ENCODE measurements around the gene NRCAM. TPM values are rescaled to one million over a fixed set of nuclear protein-coding genes. Genes with fewer than 3 reads are reported as not detected.

Gene NRCAM
- total RNA-seq, 2 experiments from 2014 or later: 3.2 to 3.8 TPM

DNA sequence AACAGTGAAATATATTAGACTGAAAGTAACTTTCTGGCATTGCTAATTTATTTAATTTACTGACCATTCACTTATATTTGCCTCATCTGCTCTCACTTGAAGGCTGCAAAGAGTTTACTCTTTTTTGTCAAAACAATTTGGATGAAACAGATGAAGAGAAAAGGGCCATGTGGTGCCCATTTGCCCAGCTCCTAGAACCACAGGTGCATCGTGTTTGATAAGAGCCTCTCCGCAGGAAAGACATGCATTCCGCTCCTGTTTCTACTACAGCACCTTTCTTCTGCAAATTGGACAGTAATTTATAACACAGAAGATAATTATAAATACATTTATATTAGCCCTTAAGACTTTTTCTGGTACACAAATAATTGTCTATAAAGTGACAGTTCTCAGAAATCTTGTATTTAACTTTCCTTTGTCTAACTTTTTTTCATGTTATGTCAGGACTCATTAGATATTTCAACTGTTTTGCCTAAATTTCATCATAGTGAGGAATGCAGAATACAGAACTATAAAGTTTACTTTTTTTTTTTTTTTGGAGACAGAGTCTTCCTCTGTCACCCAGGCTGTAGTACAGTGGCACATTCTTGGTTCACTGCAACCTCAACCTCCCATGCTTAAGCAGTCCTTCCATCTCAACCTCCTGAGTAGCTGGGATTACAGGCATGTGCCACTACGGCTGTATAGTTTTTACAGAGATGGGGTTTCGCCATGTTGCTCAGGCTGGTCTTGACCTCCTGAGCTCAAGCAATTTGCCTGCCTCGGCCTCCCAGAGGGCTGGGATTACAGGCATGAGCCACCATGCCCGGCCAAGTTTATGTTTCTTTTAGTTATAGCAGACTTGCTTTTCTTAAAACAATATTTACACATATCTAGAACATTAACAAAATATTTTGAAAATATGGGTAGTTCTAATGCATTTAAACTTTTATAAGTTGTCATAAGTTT lies 326.9 kb downstream of the NRCAM start:
- no peaks in the 10 kb centered on the region for H3K4me1 Mint-ChIP-seq (ENCODE audit: low read depth)
- ChIA-PET POLR2A (no interaction called here), CTCF (interaction anchor here (1.2 to 3.1 kb wide), 2 partner anchors 16 to 17 kb away, joined by 5 to 19 read pairs; no protein-coding TSS in a partner anchor)
- no peak for DNase-seq
- intact Hi-C loops (cut with micrococcal nuclease): no loop called here
- H3K9me3 Mint-ChIP-seq: no peaks in the 10 kb centered on the region
- H3K27me3 Mint-ChIP-seq: peaks cover 3% of the 10 kb centered on the region
- no peaks in the 10 kb centered on the region for H3K36me3 Mint-ChIP-seq (ENCODE audit: low read depth)
- TF ChIP-seq CTCF (IDR thresholded peaks at IDR 0.05): no peak
- H3K27ac Mint-ChIP-seq: no peak overlapping the region
- ATAC-seq: no peak
- no peak overlapping the region for H3K4me3 Mint-ChIP-seq

DNA sequence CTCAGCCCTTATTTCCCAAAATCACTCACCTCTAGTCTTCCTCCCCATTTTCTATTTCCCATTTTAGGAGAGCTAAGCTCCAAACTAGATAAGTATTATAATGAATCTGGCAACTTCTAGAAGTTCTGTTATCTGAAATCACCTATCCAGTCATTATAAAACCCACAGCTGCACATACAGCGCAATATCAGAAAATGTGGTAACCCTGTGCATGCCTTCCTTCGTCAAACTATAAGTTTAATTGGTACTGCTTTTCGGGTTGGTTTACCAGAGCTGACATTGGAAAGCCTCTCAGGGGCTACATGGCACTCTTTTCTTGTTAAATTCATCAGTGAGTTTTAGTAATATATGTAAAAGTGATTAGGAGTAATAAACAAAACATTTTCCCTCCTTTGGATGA lies 327.7 kb downstream of the NRCAM start:
- DNase-seq: no peak
- no peak overlapping the region for H3K27ac Mint-ChIP-seq
- H3K27me3 Mint-ChIP-seq: peaks cover 3% of the 10 kb centered on the region
- H3K9me3 Mint-ChIP-seq: no peaks in the 10 kb centered on the region
- no peak for TF ChIP-seq CTCF (IDR thresholded peaks at IDR 0.05)
- H3K36me3 Mint-ChIP-seq (ENCODE audit: low read depth): no peaks in the 10 kb centered on the region
- ChIA-PET CTCF (interaction anchor here (1.2 kb wide), 1 partner anchor 17 kb away, joined by 5 read pairs; no protein-coding TSS in a partner anchor), POLR2A (no interaction called here)
- no peak for ATAC-seq
- no peak overlapping the region for H3K4me3 Mint-ChIP-seq
- intact Hi-C loops (cut with micrococcal nuclease): no loop called here
- no peaks in the 10 kb centered on the region for H3K4me1 Mint-ChIP-seq (ENCODE audit: low read depth)

GRCh38 chr7:108127461-108127860 lies 328.8 kb downstream of the NRCAM start:
- Mint-ChIP-seq H3K27me3 (peaks cover 2% of the 10 kb centered on the region), H3K4me3 (no peak overlapping the region), H3K27ac (no peak overlapping the region), H3K9me3 (no peaks in the 10 kb centered on the region), H3K4me1 (ENCODE audit: low read depth) (no peaks in the 10 kb centered on the region), H3K36me3 (ENCODE audit: low read depth) (no peaks in the 10 kb centered on the region)
- ATAC-seq (no peak), DNase-seq (no peak)
- no peak for TF ChIP-seq CTCF (IDR thresholded peaks at IDR 0.05)
- ChIA-PET POLR2A (no interaction called here), CTCF (no interaction called here)
- intact Hi-C loops (cut with micrococcal nuclease): no loop called here

DNA sequence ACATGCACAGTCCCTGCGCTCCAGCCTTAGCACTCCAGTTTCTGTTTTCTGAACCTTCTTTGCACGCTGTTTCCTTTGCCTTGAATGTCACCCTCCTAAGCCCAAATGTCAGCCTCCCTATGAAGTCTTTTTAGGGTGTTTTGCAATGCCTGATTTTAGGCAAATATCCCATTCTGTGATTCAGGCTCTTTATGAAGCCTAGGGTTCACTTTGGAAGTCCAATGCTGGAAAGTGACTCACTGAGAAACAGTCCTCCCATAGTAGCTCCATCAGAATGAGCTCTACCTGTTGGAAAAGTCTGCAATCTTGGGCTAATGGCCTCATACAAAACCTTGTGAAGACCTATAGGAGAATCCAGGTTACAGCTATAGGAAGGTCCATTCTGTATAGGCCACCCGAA lies 331.4 kb downstream of the NRCAM start:
- Mint-ChIP-seq H3K9me3 (no peaks in the 10 kb centered on the region), H3K36me3 (ENCODE audit: low read depth) (no peaks in the 10 kb centered on the region), H3K4me3 (no peak overlapping the region), H3K27me3 (no peaks in the 10 kb centered on the region), H3K27ac (no peak overlapping the region), H3K4me1 (ENCODE audit: low read depth) (no peaks in the 10 kb centered on the region)
- POLR2A ChIA-PET: interaction anchor here (1.1 kb wide), 1 partner anchor 11 kb away, joined by 3 read pairs; no protein-coding TSS in a partner anchor
- no peak for TF ChIP-seq CTCF (IDR thresholded peaks at IDR 0.05)
- intact Hi-C loops (cut with micrococcal nuclease): no loop called here
- DNase-seq (no peak), ATAC-seq (no peak)
- CTCF ChIA-PET: interaction anchor here (1.5 to 1.6 kb wide), 2 partner anchors 9 to 21 kb away, joined by 3 to 5 read pairs; no protein-coding TSS in a partner anchor

GRCh38 chr7:108122181-108122580 lies 334.1 kb downstream of the NRCAM start:
- no peak overlapping the region for H3K27ac Mint-ChIP-seq
- H3K36me3 Mint-ChIP-seq (ENCODE audit: low read depth): no peaks in the 10 kb centered on the region

More at GRCh38 chr7:108122181-108122580, 334.1 kb downstream of the NRCAM start:
- Mint-ChIP-seq H3K9me3 (no peaks in the 10 kb centered on the region), H3K4me3 (no peak overlapping the region), H3K4me1 (ENCODE audit: low read depth) (no peaks in the 10 kb centered on the region), H3K27me3 (no peaks in the 10 kb centered on the region)
- ChIA-PET CTCF (interaction anchor here (1.5 to 4.1 kb wide), 2 partner anchors 9 to 23 kb away, joined by 4 to 22 read pairs; no protein-coding TSS in a partner anchor), POLR2A (no interaction called here)
- DNase-seq: no peak
- no peak for TF ChIP-seq CTCF (IDR thresholded peaks at IDR 0.05)
- ATAC-seq: no peak
- intact Hi-C loops (cut with micrococcal nuclease): no loop called here
